Suppressor macrophage treated with lipopolysaccharide for 1 hour (primary cell): ENCODE data around the gene CAPN5.

Experiments used
- DNase-seq, 3 donors: peaks; one replicate each; pipeline ENCODE4 v3.0.0-alpha.2; 2020 to 2022

Gene CAPN5

GRCh38 chr11:77067861-77068443, 1.2 kb downstream of the CAPN5 start:
- no peak for DNase-seq

- DNase-seq: no peak
Observed at GRCh38 chr11:77068457-77069335, 1.9 kb downstream of the CAPN5 start.

- DNase-seq: no peak
Observed at GRCh38 chr11:77069336-77069968, 2.7 kb downstream of the CAPN5 start.

- no peak for DNase-seq
Observed at GRCh38 chr11:77069969-77070582, 3.3 kb downstream of the CAPN5 start.

- no peak for DNase-seq
Observed at GRCh38 chr11:77071077-77071476, 4.3 kb downstream of the CAPN5 start.

GRCh38 chr11:77071671-77072605, 5.2 kb downstream of the CAPN5 start:
- DNase-seq: peak; percentile 29 to 50 (median 44)

- no peak for DNase-seq
Observed at GRCh38 chr11:77072851-77073327, 6.1 kb downstream of the CAPN5 start.

- no peak for DNase-seq
Observed at GRCh38 chr11:77073328-77074001, 6.7 kb downstream of the CAPN5 start.

GRCh38 chr11:77074205-77074604, 7.4 kb downstream of the CAPN5 start:
- no peak for DNase-seq

GRCh38 chr11:77074626-77075221, 8.0 kb downstream of the CAPN5 start:
- DNase-seq: no peak

GRCh38 chr11:77075425-77075905, 8.7 kb downstream of the CAPN5 start:
- DNase-seq: no peak

GRCh38 chr11:77079666-77080065, 12.9 kb downstream of the CAPN5 start:
- DNase-seq: no peak

GRCh38 chr11:77080643-77081210, 14.0 kb downstream of the CAPN5 start:
- DNase-seq: peak; percentile 61 to 72 (median 63)

- DNase-seq: no peak
Observed at GRCh38 chr11:77081381-77081851, 14.6 kb downstream of the CAPN5 start.

- no peak for DNase-seq
Observed at GRCh38 chr11:77081976-77082836, 15.4 kb downstream of the CAPN5 start.

GRCh38 chr11:77082838-77083565, 16.2 kb downstream of the CAPN5 start:
- DNase-seq: peak; percentile 66 to 76 (median 69)

GRCh38 chr11:77083566-77084245, 16.9 kb downstream of the CAPN5 start:
- DNase-seq: no peak

GRCh38 chr11:77084581-77085191, 17.9 kb downstream of the CAPN5 start:
- DNase-seq: no peak
